ENCODE results near the gene TIMM22.
"Not testable (repeated sequence)": the region's sequence is repeated elsewhere in the genome, so short reads cannot be mapped to it uniquely, and the experiment has no call there.

The TIMM22 gene

GRCh38 chr17:996554-997344 lies at the start of gene TIMM22:
Gene TIMM22, plus strand, starts transcription at chr17:997129. Its CDS starts 14 bp downstream, at chr17:997143.
- peak; percentile 75 to 81 for DNase-seq (ENCODE audit: low read depth in 2 of 2)

DNA sequence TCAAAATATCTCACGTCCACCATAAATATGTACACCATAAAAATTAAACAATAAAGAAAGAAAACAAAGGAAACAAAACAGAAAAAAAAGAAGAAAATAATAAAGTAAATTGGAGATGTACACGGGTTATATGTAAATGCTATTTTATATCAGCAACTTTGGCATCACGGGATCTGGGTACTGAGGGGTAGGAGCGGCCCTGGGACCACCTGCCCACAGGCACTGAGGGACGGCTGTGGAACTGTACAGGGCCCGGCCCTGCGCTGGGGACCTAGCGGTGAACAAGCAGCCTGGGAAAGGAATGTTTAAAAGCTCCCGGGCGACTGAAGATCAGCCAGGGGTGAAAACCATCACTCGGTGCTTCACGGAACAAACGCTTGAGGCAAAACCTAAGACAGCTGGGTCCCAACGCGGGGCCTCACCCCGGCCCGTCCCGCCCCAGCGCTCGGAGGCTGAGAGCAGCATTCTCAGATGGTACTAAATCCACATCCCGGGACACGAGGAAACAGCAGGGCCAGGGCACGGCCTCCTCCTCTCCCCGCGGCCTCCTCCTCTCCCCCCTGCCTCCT lies 48.6 kb upstream of the TIMM22 start:
- no peak for DNase-seq (ENCODE audit: low read depth in 2 of 2)

- DNase-seq (ENCODE audit: low read depth in 2 of 2) = no peak
These were observed 47.2 kb upstream of the TIMM22 start for GRCh38 chr17:949623-950303.

GRCh38 chr17:951325-952132 lies 45.4 kb upstream of the TIMM22 start:
- DNase-seq (ENCODE audit: low read depth in 2 of 2) = no peak

DNA sequence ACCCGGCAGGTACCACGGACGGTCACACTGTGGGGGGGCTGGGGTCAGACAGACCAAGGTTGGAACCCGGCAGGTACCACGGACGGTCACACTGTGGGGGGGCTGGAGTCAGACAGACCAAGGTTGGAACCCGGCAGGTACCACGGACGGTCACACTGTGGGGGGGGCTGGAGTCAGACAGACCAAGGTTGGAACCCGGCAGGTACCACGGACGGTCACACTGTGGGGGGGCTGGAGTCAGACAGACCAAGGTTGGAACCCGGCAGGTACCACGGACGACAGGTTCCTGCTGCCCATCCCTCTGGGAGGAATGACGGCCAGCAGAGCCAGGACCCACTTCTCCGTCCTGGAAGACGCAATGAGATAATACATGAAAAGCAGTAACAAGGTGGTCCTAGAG lies 44.3 kb upstream of the TIMM22 start:
- DNase-seq (ENCODE audit: low read depth in 2 of 2) = not testable (repeated sequence)

DNA sequence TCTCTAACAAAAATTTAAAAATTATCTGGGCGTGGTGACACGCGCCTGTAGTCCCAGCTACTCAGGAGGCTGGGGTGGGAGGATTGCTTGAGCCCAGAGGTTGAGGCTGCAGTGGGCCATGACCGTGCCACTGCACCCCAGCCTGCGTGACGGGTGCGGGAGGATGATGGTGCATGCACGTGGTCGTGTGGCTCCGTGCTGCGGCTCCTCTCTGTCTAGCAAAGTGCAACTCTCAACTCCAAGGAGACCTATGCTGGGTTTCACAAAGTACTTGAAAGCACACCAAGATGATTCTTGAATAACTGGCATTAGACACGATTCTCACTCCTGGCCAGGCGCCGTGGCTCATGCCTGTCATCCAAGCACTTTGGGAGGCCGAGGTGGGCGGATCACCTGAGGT lies 43.2 kb upstream of the TIMM22 start:
- no peak for DNase-seq (ENCODE audit: low read depth in 2 of 2)

- DNase-seq (ENCODE audit: low read depth in 2 of 2) = no peak
These were observed 42.3 kb upstream of the TIMM22 start for GRCh38 chr17:954431-955164.

- no peak for DNase-seq (ENCODE audit: low read depth in 2 of 2)
These were observed 40.0 kb upstream of the TIMM22 start for GRCh38 chr17:956905-957304.

DNA sequence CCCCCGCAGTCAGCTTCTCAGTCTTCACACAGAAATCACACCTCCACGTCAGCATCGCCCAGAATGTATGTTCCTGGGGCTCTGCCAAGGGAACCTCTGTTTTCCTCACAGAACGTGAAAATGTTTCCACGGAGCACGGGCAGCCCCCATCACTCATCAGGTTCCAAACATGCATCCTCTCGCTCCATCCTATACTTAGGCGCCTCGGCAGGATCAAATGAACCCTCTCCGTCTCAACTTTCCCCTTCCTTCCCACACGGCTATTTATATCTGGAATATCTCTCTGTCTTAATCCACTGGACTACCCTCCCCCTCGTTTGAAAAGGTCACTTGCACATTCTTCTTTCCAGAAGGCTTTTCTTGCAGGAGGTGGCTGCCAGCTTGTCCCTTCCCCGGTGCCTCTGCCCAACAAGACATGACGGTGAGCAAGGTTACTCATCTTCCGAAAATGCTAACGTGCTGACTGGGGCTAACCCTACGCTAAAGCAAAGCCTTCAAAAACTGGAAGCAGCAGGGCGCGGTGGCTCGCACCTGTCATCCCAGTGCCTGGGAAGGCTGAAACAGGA lies 39.0 kb upstream of the TIMM22 start:
- DNase-seq (ENCODE audit: low read depth in 2 of 2) = no peak

GRCh38 chr17:958712-959451 lies 38.0 kb upstream of the TIMM22 start:
- DNase-seq (ENCODE audit: low read depth in 2 of 2) = no peak

DNA sequence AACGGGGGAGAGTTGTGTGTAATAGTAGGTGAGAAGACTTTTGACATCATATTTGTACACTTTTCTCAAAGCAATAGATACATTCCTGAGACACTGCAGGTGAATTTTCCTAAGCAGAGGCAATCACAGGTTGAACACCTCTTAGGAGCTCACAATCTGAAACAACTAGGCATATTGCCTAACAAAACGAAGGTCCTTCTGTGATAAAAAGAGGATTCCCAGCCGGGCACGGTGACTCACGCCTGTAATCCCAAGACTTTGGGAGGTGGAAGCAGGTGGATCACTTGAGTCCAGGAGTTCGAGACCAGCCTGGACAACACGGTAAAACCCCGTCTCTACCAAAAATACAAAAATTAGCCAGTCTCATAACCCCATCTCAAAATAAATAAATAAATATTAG lies 34.8 kb upstream of the TIMM22 start:
- no peak for DNase-seq (ENCODE audit: low read depth in 2 of 2)

GRCh38 chr17:962670-963069 lies 34.3 kb upstream of the TIMM22 start:
- DNase-seq (ENCODE audit: low read depth in 2 of 2) = no peak

- DNase-seq (ENCODE audit: low read depth in 2 of 2) = no peak
These were observed 32.1 kb upstream of the TIMM22 start for GRCh38 chr17:964876-965275.

DNA sequence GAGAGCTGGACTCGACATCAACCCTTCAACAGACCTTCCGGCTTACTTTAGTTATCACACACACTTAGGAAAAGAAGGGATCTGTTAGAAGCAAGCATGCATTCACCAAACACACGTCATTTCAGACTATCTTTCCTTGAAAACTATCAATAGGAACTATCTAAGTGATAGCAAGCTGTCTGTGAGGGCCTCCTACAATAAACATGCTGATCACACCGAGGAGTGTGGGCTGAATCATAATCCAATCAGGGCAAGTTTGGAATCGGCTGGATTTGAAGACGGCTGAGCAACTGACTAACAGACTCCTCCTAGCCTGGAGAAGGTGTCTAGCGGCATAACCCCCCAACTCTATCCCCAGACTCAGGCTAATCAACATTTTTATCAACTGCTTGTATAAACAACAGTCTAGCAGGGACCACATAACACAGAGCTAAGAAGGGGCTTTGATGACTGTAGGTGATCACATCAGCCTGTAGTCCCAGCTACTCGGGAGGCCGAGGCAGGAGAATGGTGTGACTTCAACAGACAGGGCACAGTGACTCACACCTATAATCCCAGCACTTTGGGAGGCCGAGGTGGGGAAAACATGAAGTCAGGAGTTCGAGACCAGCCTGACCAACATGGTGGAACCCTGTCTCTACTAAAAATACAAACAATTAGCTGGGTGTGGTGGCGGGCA lies 31.5 kb upstream of the TIMM22 start:
- DNase-seq (ENCODE audit: low read depth in 2 of 2) = no peak

DNA sequence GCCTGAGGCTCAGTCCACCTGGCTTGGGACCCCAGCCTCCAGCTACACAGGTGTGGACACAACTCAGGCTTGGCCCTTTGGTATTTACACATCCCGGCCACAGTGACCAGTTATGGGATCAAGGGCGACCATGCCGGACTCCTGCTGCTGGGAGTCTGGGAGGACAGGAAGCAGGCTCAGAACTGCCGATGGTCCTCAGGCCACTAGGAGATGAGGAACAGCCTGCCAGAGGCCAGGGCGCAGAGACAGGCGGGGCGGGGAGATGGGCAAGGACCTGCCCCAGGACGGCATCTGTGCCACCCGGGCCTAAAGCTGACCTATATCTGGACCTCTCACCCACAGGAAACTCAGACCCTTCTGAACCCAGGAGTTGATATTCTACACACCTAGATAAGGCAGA lies 29.8 kb upstream of the TIMM22 start:
- no peak for DNase-seq (ENCODE audit: low read depth in 2 of 2)

- no peak for DNase-seq (ENCODE audit: low read depth in 2 of 2)
These were observed 27.9 kb upstream of the TIMM22 start for GRCh38 chr17:968812-969730.

DNA sequence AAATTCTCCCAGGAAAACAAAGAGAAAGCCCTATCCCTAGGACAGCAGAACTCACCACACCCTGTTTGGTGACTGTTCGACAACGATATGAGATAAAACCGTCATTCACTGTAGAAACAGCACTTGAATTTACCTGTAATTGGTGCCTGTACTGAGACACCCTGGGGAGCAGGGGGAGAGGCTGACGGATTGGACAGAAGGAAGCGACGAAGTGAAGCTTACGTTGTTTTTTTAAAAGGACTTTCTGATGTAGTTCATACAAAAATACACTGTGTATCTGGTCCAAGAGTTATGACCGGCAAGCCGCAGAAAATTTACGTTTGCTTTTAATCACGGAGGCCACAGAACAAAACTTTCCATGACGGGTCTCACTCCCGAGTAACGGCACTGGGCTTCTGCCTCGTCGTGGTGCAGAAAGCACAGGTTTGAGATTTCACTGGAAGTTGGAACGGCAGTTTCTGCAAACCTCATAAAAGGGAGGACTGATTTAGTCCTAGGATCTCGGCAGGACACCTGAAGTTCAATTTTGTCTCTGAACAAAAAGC lies 27.0 kb upstream of the TIMM22 start:
- DNase-seq (ENCODE audit: low read depth in 2 of 2) = no peak

GRCh38 chr17:970364-970763 lies 26.6 kb upstream of the TIMM22 start:
- no peak for DNase-seq (ENCODE audit: low read depth in 2 of 2)
